DND-41 (cell line): Measurements from ENCODE around the gene FBXO8.

Experiments
- ATAC-seq: fragments of 200-7000 bp; cut with Tn5 transposase; 3 replicates; pipeline ENCODE4 v1.9.1; 2021; ENCODE audit warnings: low read depth; ENCODE audit not compliant: insufficient read depth
- DNase-seq: peaks from one replicate; pipeline ENCODE4 v3.0.0-alpha.2; 2020
- H2AFZ ChIP-seq: 2 replicates; pipeline ENCODE4 v1.6.0; 2012; ENCODE audit warnings: low read depth, low read length
- H3K27ac ChIP-seq: 2 replicates; pipeline ENCODE4 v1.5.1; 2012; ENCODE audit warnings: low read length, inconsistent platforms
- H3K27me3 ChIP-seq: fragments of 200-600 bp; sonication (generic); 2 replicates; pipeline ENCODE4 v1.6.0; 2012; ENCODE audit warnings: low read length, mild to moderate bottlenecking, inconsistent platforms; ENCODE audit not compliant: insufficient read depth, poor library complexity
- H3K36me3 ChIP-seq: 2 replicates; pipeline ENCODE4 v1.5.1; 2012; ENCODE audit warnings: low read length, inconsistent platforms; ENCODE audit not compliant: insufficient read depth
- H3K4me1 ChIP-seq: 2 replicates; pipeline ENCODE4 v1.5.1; 2012; ENCODE audit warnings: mild to moderate bottlenecking, low read length; ENCODE audit not compliant: insufficient read depth
- H3K4me2 ChIP-seq: 2 replicates; pipeline ENCODE4 v1.6.0; 2012; ENCODE audit warnings: mild to moderate bottlenecking, moderate library complexity, low read length, inconsistent platforms; ENCODE audit not compliant: insufficient read depth
- H3K4me3 ChIP-seq, 2 experiments: fragments of 200-600 bp in 1 of 2; shearing (Covaris generic) in 1 of 2; 2 replicates each; pipeline ENCODE4 v1.5.1; 2012 to 2016; ENCODE audit warnings: inconsistent platforms in 2 of 2, low read length in 2 of 2, mild to moderate bottlenecking in 2 of 2, low read depth in 1 of 2, moderate library complexity in 1 of 2
- H3K79me2 ChIP-seq: 2 replicates; pipeline ENCODE4 v1.6.0; 2012; ENCODE audit warnings: low read length, inconsistent platforms; ENCODE audit not compliant: insufficient read depth
- H3K9ac ChIP-seq: 2 replicates; pipeline ENCODE4 v1.6.0; 2012; ENCODE audit warnings: low read depth, mild to moderate bottlenecking, inconsistent platforms, low read length, moderate library complexity
- H3K9me3 ChIP-seq: 2 replicates; pipeline ENCODE4 v1.5.1; 2012; ENCODE audit warnings: low read length, moderate library complexity, mild to moderate bottlenecking, inconsistent platforms; ENCODE audit not compliant: insufficient read depth, severe bottlenecking
- H4K20me1 ChIP-seq: 2 replicates; pipeline ENCODE4 v1.6.0; 2012; ENCODE audit warnings: low read length; ENCODE audit not compliant: insufficient read depth
- CTCF ChIP-seq: IDR thresholded peaks from 2 replicates; pipeline ENCODE4 v1.5.1; 2012; ENCODE audit warnings: borderline replicate concordance, low read length, moderate library complexity, mild to moderate bottlenecking; ENCODE audit not compliant: poor library complexity, severe bottlenecking; ENCODE audit errors: extremely low read depth
- EZH2 ChIP-seq: IDR thresholded peaks from 3 replicates; pipeline ENCODE4 v1.6.1; 2012; ENCODE audit warnings: borderline replicate concordance, low read depth, mild to moderate bottlenecking, moderate library complexity, low read length, inconsistent platforms; ENCODE audit not compliant: severe bottlenecking

Gene FBXO8

GRCh38 chr4:174275101-174275500, 8.4 kb downstream of the FBXO8 start:
- no peaks in the 10 kb centered on the region for H3K9me3 ChIP-seq
- H3K27ac ChIP-seq = no peak overlapping the region
- H4K20me1 ChIP-seq = peaks cover 8% of the 10 kb centered on the region; the same call in 1 of the 2 replicates
- no peak overlapping the region for H3K4me2 ChIP-seq
- no peaks in the 10 kb centered on the region for H3K27me3 ChIP-seq
- no peak overlapping the region for H3K9ac ChIP-seq
- TF ChIP-seq EZH2 = no peak
- no peak for TF ChIP-seq CTCF
- H3K36me3 ChIP-seq = peaks cover 1% of the 10 kb centered on the region; the same call in 1 of the 2 replicates
- no peak for ATAC-seq
- DNase-seq = no peak
- H2AFZ ChIP-seq = no peak overlapping the region
- no peak overlapping the region for H3K4me3 ChIP-seq
- peaks cover 80% of the 10 kb centered on the region for H3K79me2 ChIP-seq
- H3K4me1 ChIP-seq = peaks cover 4% of the 10 kb centered on the region; the same call in 1 of the 2 replicates

GRCh38 chr4:174274436-174274835, 9.0 kb downstream of the FBXO8 start:
- Histone ChIP-seq H3K27me3 (no peaks in the 10 kb centered on the region), H3K9me3 (no peaks in the 10 kb centered on the region), H3K4me2 (no peak overlapping the region), H3K4me3 (no peak overlapping the region), H3K36me3 (no peaks in the 10 kb centered on the region), H2AFZ (no peak overlapping the region), H3K9ac (no peak overlapping the region), H4K20me1 (peaks cover 8% of the 10 kb centered on the region; the same call in 1 of the 2 replicates), H3K79me2 (peaks cover 74% of the 10 kb centered on the region), H3K4me1 (peaks cover 3% of the 10 kb centered on the region; the same call in 1 of the 2 replicates), H3K27ac (no peak overlapping the region)
- TF ChIP-seq EZH2 (no peak), CTCF (no peak)
- no peak for ATAC-seq
- DNase-seq = no peak

DNA sequence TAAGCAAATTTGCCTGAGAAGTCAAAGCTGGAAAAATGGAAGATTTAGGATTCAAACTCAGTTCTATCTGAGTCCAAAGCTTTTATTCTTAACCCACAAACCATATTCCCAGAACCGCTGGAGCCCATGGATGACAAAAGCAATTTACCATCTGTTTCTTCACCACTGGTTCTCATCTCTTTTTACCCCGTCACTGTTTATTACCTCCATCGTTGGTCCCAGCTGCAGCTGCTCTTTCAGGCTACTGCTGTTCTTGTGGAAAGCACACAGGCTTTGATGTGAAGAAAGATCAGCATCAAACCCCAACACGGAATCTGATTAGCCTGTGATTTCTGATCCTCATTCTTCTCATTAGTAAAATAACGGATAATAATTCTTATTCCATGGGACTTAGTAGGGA, 9.5 kb downstream of the FBXO8 start:
- no peak overlapping the region for H3K27ac ChIP-seq
- no peaks in the 10 kb centered on the region for H3K27me3 ChIP-seq
- H3K9me3 ChIP-seq = no peaks in the 10 kb centered on the region
- H3K79me2 ChIP-seq = peaks cover 69% of the 10 kb centered on the region
- H3K9ac ChIP-seq = no peak overlapping the region
- TF ChIP-seq EZH2 (no peak), CTCF (no peak)
- no peaks in the 10 kb centered on the region; the same call in 1 of the 2 replicates for H3K4me1 ChIP-seq
- H3K4me2 ChIP-seq = no peak overlapping the region
- DNase-seq = no peak
- H3K36me3 ChIP-seq = no peaks in the 10 kb centered on the region
- peaks cover 8% of the 10 kb centered on the region; the same call in 1 of the 2 replicates for H4K20me1 ChIP-seq
- H2AFZ ChIP-seq = no peak overlapping the region
- no peak for ATAC-seq
- no peak overlapping the region for H3K4me3 ChIP-seq

DNA sequence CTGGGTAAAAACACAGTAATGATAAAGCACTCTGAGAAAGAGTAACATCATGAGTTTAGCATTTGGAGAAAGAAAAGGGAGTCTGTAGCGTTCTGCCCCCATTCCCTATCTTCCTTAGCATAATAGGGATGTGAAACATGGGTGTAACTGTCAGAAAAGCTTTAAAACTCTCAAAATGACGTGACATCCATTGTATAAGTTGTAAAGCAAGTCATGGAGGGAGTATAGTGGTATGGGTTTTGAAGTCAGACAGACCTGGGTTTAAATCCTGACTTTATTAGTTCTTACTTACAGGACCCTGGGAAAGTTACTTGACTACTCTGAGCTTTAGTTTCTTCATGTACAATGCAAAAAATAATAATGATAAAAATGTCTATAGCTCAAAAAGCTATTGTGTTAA, 17.1 kb downstream of the FBXO8 start:
- no peak overlapping the region for H3K27ac ChIP-seq
- no peaks in the 10 kb centered on the region for H3K4me1 ChIP-seq
- peaks cover 34% of the 10 kb centered on the region for H3K79me2 ChIP-seq
- ATAC-seq (no peak), DNase-seq (no peak)
- H2AFZ ChIP-seq = no peak overlapping the region
- H3K4me3 ChIP-seq = no peak overlapping the region
- no peaks in the 10 kb centered on the region for H3K27me3 ChIP-seq
- no peak overlapping the region for H3K4me2 ChIP-seq
- peaks cover 5% of the 10 kb centered on the region; the same call in 1 of the 2 replicates for H3K36me3 ChIP-seq
- H3K9ac ChIP-seq = no peak overlapping the region
- H4K20me1 ChIP-seq = peaks cover 8% of the 10 kb centered on the region; the same call in 1 of the 2 replicates
- H3K9me3 ChIP-seq = no peaks in the 10 kb centered on the region
- TF ChIP-seq CTCF (no peak), EZH2 (no peak)
